Testis (tissue), 2 donors: ENCODE data around the gene OR52A1.

Source experiments
- CTCF ChIP-seq, 3 experiments: fragments of 450-650 bp in 2 of 3; fragments of 200-600 bp in 1 of 3; sonication (generic) in 1 of 3; IDR thresholded peaks; one replicate each; pipeline ENCODE4 v1.5.1; 2016 to 2019; ENCODE audit warnings: antibody characterized with exemption in 3 of 3, mild to moderate bottlenecking in 2 of 3, moderate library complexity in 1 of 3
- POLR2A ChIP-seq: fragments of 450-650 bp; IDR thresholded peaks from one replicate; pipeline ENCODE4 v1.6.1; 2017; ENCODE audit warnings: antibody characterized with exemption, mild to moderate bottlenecking, moderate library complexity

- TF ChIP-seq CTCF (IDR thresholded peaks at IDR 0.05): no peak
- no peak for TF ChIP-seq POLR2A
Observed at GRCh38 chr11:5203366-5203765, 48.8 kb upstream of the OR52A1 start.
